HG03066 (cell line): Measurements from ENCODE around the gene CLIP2.
"Not testable (repeated sequence)": the region's sequence is repeated elsewhere in the genome, so short reads cannot be mapped to it uniquely, and the experiment has no call there.

Experiments
- ATAC-seq: cut with Tn5 transposase; IDR thresholded peaks from one replicate; pipeline ENCODE4 v1.9.1; 2021; ENCODE audit warnings: low read depth; ENCODE audit not compliant: unreplicated experiment

Gene CLIP2

DNA sequence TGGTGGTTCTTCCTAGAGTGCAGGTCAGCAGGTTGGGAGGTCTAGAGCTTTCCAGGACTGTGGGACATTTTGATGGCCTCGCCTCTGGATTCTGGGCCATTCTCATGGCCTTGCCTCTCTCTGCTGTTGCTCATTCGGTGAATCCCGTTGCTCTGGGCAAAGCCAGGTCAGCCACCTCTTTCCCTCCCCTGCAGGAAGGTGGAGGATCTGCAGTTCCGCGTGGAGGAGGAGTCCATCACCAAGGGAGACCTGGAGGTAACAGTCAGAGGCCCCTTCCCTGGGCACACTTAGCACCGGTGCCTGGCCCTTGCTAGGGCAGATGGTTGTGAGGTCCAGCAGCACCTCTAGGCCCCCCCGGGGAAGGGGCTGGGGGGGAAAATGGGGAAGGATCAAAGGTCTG lies 74.9 kb downstream of the CLIP2 start:
- no peak for ATAC-seq

DNA sequence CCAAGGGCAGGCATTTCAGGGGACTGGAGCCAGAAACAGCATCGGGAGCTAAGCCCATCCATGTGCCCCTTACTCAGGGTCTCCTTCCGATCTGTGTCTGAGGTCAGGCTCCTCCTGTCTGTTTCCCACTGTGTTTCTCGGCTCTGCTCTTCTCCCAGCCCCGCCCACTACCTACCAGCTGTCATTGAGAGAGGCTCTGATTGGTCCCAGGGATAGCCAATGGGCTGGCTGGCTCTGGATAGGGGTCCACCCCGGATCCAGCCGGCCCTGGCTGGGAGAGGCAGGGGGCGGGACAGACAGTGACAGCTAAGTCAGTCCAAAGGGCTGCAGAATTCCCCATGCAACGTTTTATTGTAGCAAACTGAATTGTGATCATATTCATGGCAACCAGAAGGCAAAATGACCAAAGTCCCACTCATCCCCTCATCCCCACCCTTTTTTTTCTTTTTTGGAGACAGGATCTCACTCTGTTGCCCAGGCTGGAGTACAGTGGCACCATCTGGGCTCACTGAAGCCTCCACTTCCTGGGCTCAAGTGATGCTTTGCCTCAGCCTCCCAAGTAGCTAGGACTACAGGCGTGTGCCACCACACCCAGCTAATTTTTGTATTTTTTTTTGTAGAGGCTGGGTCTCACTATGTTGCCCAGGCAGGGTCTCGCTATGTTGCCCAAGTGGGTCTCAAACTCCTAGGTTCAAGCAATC lies 76.3 kb downstream of the CLIP2 start:
- no peak for ATAC-seq

DNA sequence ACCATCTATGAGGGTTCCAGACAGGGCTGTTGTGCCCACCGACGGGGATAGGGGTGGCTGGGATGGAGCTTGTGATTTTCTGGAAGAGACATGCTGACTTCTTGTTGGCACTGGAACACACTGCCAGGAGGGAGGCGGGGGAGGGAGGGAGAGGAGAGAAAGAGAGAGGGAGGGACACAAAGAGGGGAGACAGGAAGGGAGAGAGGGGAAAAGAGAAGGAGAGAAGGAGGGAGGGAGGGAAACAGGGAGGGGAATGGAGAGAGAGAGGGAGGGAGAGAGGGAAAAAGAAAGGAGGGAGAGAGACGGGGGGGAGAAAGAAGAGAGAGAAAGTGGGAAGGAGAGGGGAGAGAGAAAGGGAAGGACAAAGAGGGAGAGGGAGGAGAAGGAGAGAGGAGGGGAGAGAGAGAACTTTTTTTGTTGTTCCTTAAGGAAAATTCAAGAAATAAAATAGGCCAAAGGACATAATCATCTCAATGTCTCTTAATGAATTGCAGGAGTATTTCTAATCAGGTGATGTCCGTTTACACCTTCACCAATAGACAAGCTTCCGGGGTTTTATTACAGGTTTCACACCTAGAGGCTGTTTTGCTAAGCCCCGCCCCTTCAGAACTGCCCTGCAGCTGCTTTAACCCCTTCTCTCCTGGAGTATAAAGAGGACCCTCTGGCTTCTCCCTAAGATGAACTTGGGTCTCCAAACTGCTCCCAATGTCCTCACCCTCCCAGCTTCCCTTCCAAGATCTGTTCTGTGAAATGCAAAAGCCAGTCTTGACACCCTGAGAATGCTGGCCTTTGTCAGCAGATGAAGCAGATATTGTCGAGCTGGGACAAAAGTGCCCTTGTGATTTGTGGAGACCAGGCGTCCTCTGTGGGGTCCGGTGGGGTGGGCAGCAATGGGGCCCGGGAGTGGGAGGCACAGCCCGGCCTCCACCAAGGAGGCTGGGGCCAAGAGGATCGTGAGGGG lies 82.5 kb downstream of the CLIP2 start:
- ATAC-seq: no peak

DNA sequence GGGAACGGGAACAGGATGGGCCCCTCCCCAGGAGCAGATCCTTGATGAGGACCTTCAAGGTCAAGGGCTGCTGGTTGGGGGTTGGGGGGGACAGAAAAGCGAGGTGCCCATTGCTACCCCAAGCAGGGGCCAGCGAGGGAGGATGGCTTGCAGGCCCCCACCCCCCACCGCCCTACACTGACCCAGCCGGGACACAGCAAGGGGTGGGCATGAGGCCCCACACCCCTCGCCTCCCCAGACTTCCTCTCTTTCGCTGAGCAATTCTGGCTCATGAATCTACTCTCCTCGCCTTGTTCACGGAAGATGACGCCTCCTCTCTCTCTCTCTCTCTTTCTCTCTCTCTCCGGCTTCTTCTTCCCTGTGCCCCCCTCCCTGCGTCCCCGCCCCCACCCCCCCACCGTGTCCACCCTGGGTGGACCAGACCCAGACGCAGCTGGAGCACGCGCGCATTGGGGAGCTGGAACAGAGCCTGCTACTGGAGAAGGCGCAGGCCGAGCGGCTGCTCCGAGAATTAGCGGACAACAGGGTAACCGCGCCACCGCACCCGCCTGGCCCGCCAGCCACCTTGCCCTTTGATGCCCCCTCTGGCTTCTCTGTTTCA lies 83.4 kb downstream of the CLIP2 start:
- no peak for ATAC-seq

DNA sequence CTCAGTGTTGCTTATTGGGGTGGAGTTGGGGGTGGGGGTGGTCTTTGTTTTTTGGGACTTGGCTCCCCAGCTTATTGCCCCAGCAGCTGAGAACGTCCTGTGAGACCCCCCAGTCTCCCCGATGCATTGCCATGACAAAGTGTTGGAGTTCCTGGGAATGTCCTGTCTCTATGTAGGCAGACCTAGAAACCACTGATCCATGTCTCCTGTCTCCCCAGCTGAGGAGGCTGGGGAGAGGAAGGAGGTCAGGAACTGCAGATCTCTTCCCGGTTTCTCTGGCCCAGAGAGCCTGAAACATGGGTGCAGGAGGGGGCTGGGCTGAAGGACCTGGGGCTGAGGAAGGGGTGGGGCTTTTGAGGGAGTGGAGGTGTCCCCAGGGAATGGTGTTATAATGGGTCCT lies 84.3 kb downstream of the CLIP2 start:
- ATAC-seq: no peak

DNA sequence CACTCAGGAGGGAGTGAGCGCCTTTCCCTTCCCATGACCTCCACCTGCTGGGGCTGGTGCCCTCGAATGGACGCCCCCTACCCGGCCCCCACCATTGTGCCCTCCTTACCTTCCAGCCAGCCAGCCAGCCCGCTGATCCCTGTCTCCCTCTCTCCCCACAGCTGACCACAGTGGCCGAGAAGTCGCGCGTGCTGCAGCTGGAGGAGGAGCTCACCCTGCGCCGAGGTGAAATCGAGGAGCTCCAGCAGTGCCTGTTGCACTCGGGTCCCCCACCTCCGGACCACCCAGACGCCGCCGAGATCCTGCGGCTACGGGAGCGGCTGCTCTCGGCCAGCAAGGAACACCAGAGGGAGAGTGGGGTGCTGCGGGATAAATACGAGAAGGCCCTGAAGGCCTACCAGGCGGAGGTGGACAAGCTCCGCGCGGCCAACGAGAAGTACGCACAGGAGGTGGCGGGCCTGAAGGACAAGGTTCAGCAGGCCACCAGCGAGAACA lies 86.6 kb downstream of the CLIP2 start:
- ATAC-seq: no peak

DNA sequence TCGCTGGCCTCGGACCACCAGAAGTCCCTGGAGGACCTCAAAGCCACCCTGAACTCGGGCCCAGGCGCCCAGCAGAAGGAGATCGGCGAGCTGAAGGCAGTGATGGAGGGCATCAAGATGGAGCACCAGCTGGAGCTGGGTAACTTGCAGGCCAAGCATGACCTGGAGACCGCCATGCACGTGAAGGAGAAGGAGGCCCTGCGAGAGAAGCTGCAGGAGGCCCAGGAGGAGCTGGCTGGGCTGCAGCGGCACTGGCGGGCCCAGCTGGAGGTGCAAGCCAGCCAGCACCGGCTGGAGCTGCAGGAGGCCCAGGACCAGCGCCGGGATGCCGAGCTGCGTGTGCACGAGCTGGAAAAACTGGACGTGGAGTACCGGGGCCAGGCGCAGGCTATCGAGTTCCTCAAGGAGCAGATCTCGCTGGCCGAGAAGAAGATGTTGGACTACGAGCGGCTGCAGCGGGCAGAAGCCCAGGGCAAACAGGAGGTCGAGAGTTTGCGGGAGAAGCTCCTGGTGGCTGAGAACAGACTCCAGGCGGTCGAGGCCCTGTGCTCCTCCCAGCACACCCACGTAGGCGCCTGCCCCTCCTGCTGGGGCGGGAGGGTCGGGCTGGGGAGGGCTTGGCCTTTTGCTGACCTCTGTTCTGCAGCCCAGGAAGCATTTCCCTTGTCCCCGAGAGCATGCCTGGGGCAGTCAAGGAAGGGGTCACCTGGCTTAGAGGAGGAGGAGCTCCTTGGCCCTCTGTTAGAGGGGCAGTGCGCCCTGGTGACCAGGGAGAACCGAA lies 87.2 kb downstream of the CLIP2 start:
- no peak for ATAC-seq

DNA sequence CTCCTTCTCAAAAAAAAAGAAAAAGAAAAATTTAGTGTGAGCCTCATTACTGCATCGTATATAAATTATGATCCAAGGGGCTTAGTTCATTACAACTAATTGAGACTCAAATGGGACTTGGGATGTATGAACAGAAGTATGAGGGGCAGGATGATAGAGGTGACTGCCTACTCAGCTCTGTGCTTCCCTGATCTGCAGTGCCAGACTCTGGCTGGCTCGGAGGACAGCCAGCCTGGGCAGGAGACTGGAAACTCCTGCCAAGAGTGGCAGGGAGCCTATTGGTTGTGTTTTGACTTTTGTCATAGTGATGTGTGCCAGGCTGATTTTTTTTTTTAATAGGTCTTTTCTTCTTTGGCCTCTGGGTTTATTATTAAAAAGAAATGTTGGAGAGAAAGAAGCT lies 90.7 kb downstream of the CLIP2 start:
- no peak for ATAC-seq

DNA sequence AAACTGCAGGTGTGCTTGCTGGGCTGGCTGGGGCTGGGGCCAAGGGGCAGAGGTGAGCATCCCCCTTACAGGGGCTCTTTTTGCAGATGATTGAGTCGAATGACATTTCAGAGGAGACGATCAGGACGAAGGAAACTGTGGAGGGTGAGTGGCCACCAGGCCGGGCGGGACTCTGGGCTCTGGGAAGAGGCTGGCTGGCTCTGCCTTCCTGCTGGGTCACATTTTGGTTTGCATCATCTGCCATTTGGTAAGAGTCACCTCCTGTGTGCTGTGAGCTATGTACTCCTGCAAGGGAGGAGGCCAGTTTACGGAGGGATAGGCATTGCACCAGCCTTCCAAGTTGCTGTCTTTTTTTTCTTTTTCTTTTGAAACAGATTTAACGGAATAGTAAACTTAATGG lies 91.5 kb downstream of the CLIP2 start:
- ATAC-seq: no peak

DNA sequence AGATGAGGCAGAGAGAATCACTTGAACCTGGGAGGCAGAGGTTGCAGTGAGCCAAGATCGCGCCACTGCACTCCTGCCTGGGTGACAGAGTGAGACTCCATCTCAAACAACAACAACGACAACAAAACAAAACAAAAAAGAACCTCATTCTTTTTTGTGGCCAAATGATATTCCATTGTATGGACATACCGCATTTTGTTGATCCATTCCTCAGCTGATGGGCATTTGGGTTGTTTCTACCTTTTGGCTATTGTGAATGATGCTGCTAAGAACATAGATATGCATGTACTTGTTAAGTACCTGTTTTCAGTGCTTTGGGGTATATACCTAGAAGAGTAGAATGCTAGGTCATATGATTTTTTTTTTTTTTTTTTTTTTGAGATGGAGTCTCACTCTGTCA lies 94.9 kb downstream of the CLIP2 start:
- ATAC-seq: not testable (repeated sequence)

DNA sequence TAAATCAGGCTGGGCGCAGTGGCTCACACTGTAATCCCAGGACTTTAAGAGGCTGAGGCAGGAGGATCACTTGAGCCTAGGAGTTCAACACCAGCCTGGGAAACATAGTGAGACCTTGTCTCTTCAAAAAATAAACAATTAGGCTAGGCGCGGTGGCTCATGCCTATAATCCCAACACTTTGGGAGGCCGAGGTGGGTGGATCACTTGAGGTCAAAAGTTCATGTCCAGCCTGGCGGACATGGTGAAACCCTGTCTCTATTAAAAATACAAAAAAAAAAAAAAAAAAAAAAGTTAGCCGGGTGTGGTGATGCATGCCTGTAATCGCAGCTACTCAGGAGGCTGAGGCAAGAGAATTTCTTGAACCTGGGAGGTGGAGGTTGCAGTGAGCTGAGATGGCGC lies 95.6 kb downstream of the CLIP2 start:
- not testable (repeated sequence) for ATAC-seq

DNA sequence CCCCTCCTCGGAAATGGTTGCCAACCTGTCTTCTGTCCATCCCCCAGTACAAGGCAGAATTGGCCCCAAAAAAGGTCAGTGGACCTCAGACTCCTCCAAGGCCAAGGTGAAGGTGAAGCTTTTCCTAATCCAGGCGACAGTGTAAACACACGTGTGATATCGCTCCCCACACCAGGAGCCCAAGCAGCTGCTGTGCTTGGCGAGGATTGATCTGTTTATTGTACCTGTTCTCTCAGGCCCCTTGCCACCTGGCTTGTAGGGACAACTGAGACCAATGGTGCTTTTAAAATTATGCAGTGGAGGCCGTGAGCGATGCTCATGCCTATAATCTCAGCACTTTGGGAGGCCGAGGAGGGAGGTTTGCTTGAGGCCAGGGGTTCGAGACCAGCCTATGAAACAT lies 98.4 kb downstream of the CLIP2 start:
- no peak for ATAC-seq

DNA sequence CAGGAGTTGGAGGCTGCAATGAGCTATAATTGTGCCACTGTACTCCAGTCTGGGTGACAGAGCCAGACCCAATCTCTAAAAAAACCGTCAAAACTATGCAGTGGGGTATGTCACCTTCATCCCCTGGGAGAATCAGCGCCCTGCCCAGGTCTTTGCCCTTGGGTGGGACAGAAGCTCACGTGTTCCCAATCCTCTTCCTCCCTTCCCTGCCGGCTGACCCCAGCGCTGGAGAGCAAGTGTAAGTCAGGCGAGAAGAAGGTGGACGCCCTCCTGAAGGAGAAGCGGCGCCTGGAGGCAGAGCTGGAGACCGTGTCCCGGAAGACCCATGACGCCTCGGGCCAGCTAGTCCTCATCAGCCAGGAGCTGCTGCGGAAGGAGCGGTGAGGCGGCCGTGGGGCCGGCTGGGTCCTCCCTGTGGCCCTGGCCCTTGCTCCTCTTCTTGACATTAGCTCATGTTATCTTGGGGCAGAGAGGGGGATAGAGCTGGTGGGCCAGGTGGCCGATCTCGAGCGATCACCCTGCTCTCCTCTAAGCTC lies 99.7 kb downstream of the CLIP2 start:
- no peak for ATAC-seq

DNA sequence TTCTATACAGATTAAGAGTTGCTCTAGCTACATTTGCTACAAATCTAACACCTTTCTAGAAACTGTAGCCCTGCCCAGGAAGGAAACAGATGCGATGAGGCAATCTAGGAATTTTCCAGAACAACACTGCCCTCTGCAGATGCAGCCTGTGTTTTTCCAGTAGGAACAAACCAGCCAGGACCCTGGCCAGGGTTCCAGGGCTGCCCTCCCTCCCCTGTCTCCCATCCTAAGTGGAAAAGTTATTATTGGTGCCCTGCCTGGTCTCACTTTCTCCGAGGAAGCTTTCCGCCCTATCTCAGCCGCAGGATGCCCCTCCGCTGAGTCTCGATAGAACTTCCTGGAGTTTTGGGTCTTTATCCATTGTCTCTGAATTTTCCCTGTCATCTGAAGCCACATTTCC lies 104.5 kb downstream of the CLIP2 start:
- ATAC-seq: not testable (repeated sequence)

DNA sequence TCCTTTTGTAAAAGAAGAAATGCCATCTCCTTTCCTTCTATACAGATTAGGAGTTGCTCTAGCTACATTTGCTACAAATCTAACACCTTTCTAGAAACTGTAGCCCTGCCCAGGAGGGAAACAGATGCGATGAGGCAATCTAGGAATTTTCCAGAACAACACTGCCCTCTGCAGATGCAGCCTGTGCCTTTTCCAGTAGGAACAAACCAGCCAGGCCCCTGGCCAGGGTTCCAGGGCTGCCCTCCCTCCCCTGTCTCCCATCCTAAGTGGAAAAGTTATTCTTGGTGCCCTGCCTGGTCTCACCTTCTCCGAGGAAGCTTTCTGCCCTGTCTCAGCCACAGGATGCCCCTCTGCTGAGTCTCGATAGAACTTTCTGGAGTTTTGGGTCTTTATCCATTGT lies 105.4 kb downstream of the CLIP2 start:
- ATAC-seq: not testable (repeated sequence)

DNA sequence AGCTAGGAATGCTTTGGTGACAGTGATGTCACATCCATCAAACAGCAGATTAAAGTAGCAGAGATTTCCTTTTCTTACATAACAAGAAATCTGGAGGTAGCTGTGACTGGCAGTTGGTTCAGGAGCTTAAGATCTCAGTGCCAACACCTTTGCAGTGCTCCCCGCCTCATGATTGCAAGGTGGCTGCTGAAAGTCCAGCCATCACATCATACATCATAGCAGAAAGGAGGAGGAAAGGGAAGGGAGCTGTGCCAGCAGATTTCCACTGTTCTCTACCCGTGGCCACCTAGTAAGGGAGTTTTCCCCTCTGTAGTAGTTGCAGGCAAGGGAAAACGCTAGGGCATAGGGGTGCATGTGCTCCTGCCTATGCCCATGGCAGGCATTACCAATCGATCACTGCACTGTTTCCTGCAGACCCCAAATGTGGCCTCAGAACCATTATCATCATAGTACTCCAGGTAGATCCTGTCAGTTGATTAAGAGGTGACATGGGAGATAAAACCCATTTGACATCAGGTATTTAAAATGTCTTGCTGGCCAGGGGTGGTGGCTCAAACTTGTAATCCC lies 106.6 kb downstream of the CLIP2 start:
- ATAC-seq: no peak

DNA sequence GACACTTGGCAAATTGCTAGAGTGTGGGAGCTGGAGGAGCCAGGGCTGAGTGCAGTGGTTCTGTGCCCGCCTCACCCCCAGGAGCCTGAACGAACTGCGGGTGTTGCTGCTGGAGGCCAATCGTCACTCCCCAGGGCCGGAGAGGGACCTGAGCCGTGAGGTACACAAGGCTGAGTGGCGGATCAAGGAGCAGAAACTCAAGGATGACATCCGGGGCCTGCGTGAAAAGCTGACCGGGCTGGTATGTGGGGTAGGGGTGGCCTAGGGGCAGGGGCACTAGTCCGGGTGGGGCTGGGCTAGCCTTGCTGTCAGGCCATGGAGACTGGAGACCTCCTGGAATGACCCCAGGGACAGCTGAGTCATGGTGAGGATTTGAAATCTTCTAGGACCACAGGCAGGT lies 107.8 kb downstream of the CLIP2 start:
- ATAC-seq: no peak

DNA sequence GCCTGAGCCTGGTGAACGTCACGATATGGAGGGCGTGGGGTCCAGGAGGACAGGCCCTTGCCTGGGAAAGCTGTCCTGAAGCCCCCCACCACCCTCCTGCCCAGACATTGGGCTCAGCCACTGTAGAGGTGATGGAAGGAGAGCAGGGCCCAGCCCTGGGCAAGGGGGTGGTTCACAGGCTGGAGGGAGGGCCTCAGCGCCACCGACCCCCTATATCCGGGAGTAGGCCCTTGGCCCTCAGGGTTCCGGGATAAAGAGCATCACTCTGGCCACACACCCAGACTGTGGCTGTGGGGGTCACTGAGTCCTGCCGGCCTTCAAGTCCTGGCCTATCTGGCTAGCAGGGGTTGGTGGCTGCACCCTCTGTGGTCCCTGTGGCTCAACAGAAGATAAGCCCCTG lies 109.2 kb downstream of the CLIP2 start:
- no peak for ATAC-seq

DNA sequence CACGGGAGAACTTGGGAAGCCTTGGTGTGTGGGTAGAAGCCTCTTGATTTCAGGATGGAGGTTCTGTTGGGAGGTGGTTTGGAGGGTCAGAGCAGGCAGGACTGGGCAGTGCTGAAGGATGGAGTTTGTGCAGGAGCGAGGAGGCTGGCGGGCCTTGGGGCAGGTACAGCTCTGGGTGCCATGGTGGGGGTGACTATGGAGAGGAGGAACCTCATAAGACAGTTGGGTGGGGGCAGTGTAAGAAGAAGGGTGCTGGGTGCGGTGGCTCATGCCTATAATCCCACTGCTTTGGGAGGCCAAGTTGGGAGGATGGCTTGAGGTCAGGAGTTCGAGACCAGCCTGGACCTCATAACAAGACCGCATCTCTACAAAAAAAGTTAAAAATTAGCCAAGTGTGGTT lies 109.8 kb downstream of the CLIP2 start:
- no peak for ATAC-seq
